ENCODE data around the gene TPM1. TPM values are rescaled to one million over a fixed set of nuclear protein-coding genes. Genes with fewer than 3 reads are reported as not detected.

Gene TPM1
- total RNA-seq, 1 experiment from 2014 or later = 748 TPM

- H3K4me2 ChIP-seq (ENCODE audit: insufficient read depth, insufficient read length, low read length) = no peak overlapping the region
Observed at GRCh38 chr15:63109920-63110319, 67.4 kb downstream of the TPM1 start.

More at GRCh38 chr15:63109920-63110319, 67.4 kb downstream of the TPM1 start:
- Mint-ChIP-seq H3K27me3 (ENCODE audit: low read depth) (no peaks in the 10 kb centered on the region; the same call in none of the 2 replicates), H3K4me1 (0 out of 4 replicates have a peak, but pooled peaks cover 0 to 5% of the 10 kb centered on the region in 2 experiments), H3K4me3 (no peak overlapping the region), H3K27ac (no peak overlapping the region), H3K36me3 (ENCODE audit: insufficient read depth in 1 of 3, low read depth in 3 of 3) (peaks cover 0 to 2% (median 0%) of the 10 kb centered on the region in 3 experiments; a peak in 1 of 7 replicates), H3K9me3 (peaks cover 0 to 7% of the 10 kb centered on the region in 2 experiments; a peak in 1 of 5 replicates)
- Histone ChIP-seq H3K27ac (ENCODE audit: insufficient read length, low read depth, low read length) (no peak overlapping the region), H3T11ph (ENCODE audit: low read length) (no peak overlapping the region), H2BK12ac (ENCODE audit: insufficient read length, low read depth, low read length) (no peak overlapping the region), H2BK15ac (ENCODE audit: low read depth, low read length) (no peak overlapping the region), H2BK120ac (ENCODE audit: low read depth, low read length, poor library complexity, severe bottlenecking) (no peak overlapping the region), H3K23ac (ENCODE audit: insufficient read length, low read depth, low read length) (no peak overlapping the region), H4K91ac (ENCODE audit: insufficient read length, low read depth, low read length) (no peak overlapping the region), H2BK5ac (ENCODE audit: insufficient read length, low read length) (no peak overlapping the region), H3K79me1 (ENCODE audit: insufficient read depth, low read depth, low read length, poor library complexity, severe bottlenecking) (no peaks in the 10 kb centered on the region), H2AK5ac (ENCODE audit: insufficient read length, low read length) (no peak overlapping the region), H2BK20ac (ENCODE audit: low read depth, low read length, poor library complexity, severe bottlenecking) (no peak overlapping the region), H3K23me2 (ENCODE audit: insufficient read length, low read depth, low read length, poor library complexity, severe bottlenecking) (no peaks in the 10 kb centered on the region), H3K18ac (ENCODE audit: insufficient read length, low read depth, low read length) (no peak overlapping the region), H3K14ac (ENCODE audit: insufficient read depth, low read length) (no peak overlapping the region), H3K4me1 (ENCODE audit: insufficient read depth, low read length) (no peaks in the 10 kb centered on the region), H3K4ac (ENCODE audit: low read depth, low read length) (no peak overlapping the region), H3K9ac (ENCODE audit: extremely low read depth, insufficient read length, low read length) (no peak overlapping the region), H4K5ac (ENCODE audit: insufficient read length, low read depth, low read length) (no peak overlapping the region), H4K20me1 (ENCODE audit: control insufficient read depth, insufficient read depth, insufficient read length) (no peaks in the 10 kb centered on the region), H3K9me3 (ENCODE audit: control insufficient read depth, low read depth, low read length) (no peaks in the 10 kb centered on the region), H3K79me2 (ENCODE audit: insufficient read depth, low read length) (no peaks in the 10 kb centered on the region), H3K56ac (ENCODE audit: insufficient read length, low read depth, low read length) (no peak overlapping the region), H3K27me3 (ENCODE audit: insufficient read depth, low read length) (no peaks in the 10 kb centered on the region), H4K8ac (replicated peaks; ENCODE audit: insufficient read length, low read depth, low read length) (no peak overlapping the region), H2AFZ (ENCODE audit: low read length) (no peak overlapping the region)
- DNase-seq = no peak
- WGBS (ENCODE audit: extremely low coverage, insufficient read length, low lambda C conversion rate) = no CpG with 5 or more reads among the region's 2 CpGs
- TF ChIP-seq, protein P1, sequence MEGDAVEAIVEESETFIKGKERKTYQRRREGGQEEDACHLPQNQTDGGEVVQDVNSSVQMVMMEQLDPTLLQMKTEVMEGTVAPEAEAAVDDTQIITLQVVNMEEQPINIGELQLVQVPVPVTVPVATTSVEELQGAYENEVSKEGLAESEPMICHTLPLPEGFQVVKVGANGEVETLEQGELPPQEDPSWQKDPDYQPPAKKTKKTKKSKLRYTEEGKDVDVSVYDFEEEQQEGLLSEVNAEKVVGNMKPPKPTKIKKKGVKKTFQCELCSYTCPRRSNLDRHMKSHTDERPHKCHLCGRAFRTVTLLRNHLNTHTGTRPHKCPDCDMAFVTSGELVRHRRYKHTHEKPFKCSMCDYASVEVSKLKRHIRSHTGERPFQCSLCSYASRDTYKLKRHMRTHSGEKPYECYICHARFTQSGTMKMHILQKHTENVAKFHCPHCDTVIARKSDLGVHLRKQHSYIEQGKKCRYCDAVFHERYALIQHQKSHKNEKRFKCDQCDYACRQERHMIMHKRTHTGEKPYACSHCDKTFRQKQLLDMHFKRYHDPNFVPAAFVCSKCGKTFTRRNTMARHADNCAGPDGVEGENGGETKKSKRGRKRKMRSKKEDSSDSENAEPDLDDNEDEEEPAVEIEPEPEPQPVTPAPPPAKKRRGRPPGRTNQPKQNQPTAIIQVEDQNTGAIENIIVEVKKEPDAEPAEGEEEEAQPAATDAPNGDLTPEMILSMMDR (conservative IDR thresholded peaks at IDR 0.05) = no peak

All from H9 (cell line).